Measurements from ENCODE around the gene OR52D1.

OR52D1 gene

GRCh38 chr11:5514841-5515240 lies 26.4 kb downstream of the OR52D1 start:
- DNase-seq, result no peak

GRCh38 chr11:5516599-5516998 lies 28.1 kb downstream of the OR52D1 start, which contains the start of gene UBQLNL:
Gene UBQLNL (minus strand): TSS chr11:5516699. CDS start chr11:5516441, 258 bp downstream.
- no peak for DNase-seq

- DNase-seq, result no peak
Observed at GRCh38 chr11:5521540-5521939, 33.1 kb downstream of the OR52D1 start.

- DNase-seq, result no peak
Observed at GRCh38 chr11:5522308-5522707, 33.8 kb downstream of the OR52D1 start.

- no peak for DNase-seq
Observed at GRCh38 chr11:5524756-5525155, 36.3 kb downstream of the OR52D1 start.

- DNase-seq, result no peak
Observed at GRCh38 chr11:5527716-5528115, 39.2 kb downstream of the OR52D1 start.

GRCh38 chr11:5528495-5528894 lies 40.0 kb downstream of the OR52D1 start:
- DNase-seq, result no peak

- no peak for DNase-seq
Observed at GRCh38 chr11:5531053-5531831, 42.8 kb downstream of the OR52D1 start.

GRCh38 chr11:5534046-5534445 lies 45.6 kb downstream of the OR52D1 start:
- DNase-seq, result no peak

- no peak for DNase-seq
Observed at GRCh38 chr11:5536482-5536881, 48.0 kb downstream of the OR52D1 start.
